A549 (cell line): ENCODE data around the gene SSH2.

ENCODE experiments used
- JUNB ChIP-seq: fragments of >200 bp; sonication (Bioruptor Twin); formaldehyde crosslinking; IDR thresholded peaks from 2 replicates; pipeline ENCODE4 v1.6.1; 2016
- TF ChIP-seq, protein P1 (sequence below): fragments of >200 bp; sonication (Bioruptor Twin); formaldehyde crosslinking; IDR thresholded peaks from 3 replicates; pipeline ENCODE4 v1.5.1; 2016

- no peak for TF ChIP-seq JUNB
- TF ChIP-seq, protein P1, sequence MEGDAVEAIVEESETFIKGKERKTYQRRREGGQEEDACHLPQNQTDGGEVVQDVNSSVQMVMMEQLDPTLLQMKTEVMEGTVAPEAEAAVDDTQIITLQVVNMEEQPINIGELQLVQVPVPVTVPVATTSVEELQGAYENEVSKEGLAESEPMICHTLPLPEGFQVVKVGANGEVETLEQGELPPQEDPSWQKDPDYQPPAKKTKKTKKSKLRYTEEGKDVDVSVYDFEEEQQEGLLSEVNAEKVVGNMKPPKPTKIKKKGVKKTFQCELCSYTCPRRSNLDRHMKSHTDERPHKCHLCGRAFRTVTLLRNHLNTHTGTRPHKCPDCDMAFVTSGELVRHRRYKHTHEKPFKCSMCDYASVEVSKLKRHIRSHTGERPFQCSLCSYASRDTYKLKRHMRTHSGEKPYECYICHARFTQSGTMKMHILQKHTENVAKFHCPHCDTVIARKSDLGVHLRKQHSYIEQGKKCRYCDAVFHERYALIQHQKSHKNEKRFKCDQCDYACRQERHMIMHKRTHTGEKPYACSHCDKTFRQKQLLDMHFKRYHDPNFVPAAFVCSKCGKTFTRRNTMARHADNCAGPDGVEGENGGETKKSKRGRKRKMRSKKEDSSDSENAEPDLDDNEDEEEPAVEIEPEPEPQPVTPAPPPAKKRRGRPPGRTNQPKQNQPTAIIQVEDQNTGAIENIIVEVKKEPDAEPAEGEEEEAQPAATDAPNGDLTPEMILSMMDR: no peak
These were observed 29.8 kb upstream of the SSH2 start for GRCh38 chr17:29959658-29960337.
